ENCODE measurements around the gene WASF1. TPM values are rescaled to one million over a fixed set of nuclear protein-coding genes. Genes with fewer than 3 reads are reported as not detected.
A peak's percentile ranks its signal among the peaks of the same experiment; 100 is the strongest.

Gene WASF1
- total and polyA plus RNA-seq, 4 donors, result 1.9 to 4.6 (median 3.3) TPM

- Histone ChIP-seq H3K36me3 (ENCODE audit: control insufficient read depth in 4 of 4, insufficient read depth in 4 of 4, low read length in 4 of 4) (no peaks in the 10 kb centered on the region), H3K27me3 (ENCODE audit: control insufficient read depth in 3 of 3, insufficient read depth in 3 of 3, low read length in 2 of 3) (peaks cover 0 to 4% (median 0%) of the 10 kb centered on the region in 3 donors), H3K9ac (ENCODE audit: insufficient read depth in 1 of 2, low read length in 2 of 2) (no peak overlapping the region), H3K4me1 (ENCODE audit: control insufficient read depth in 5 of 5, insufficient read depth in 5 of 5, low read length in 5 of 5) (no peaks in the 10 kb centered on the region), H3K4me3 (no peak overlapping the region), H3K9me3 (ENCODE audit: control insufficient read depth in 4 of 4, insufficient read depth in 3 of 4, low read length in 3 of 4) (no peaks in the 10 kb centered on the region), H3K27ac (ENCODE audit: low read depth in 1 of 2, low read length in 1 of 2) (no peak overlapping the region)
- no peak for DNase-seq
- WGBS, 2 donors, result 77 to 83% methylated on average over 8 of the region's 8 CpGs
- no peak for TF ChIP-seq CTCF (IDR thresholded peaks at IDR 0.05; ENCODE audit: control extremely low read depth, extremely low read depth)
- no peak for ATAC-seq (ENCODE audit: insufficient read depth, low FRiP score)
These were observed 63.2 kb downstream of the WASF1 start for GRCh38 chr6:110116258-110116657.

GRCh38 chr6:110114004-110114403, 65.5 kb downstream of the WASF1 start:
- no peak for TF ChIP-seq CTCF (IDR thresholded peaks at IDR 0.05; ENCODE audit: control extremely low read depth, extremely low read depth)
- ATAC-seq (ENCODE audit: insufficient read depth, low FRiP score) (no peak), DNase-seq (peak in 2 of 3 donors; percentile 19 to 56)
- H3K9me3 ChIP-seq (ENCODE audit: control insufficient read depth in 4 of 4, insufficient read depth in 3 of 4, low read length in 3 of 4), result no peaks in the 10 kb centered on the region
- H3K9ac ChIP-seq (ENCODE audit: insufficient read depth in 1 of 2, low read length in 2 of 2), result no peak overlapping the region
- H3K4me1 ChIP-seq (ENCODE audit: control insufficient read depth in 5 of 5, insufficient read depth in 5 of 5, low read length in 5 of 5), result no peaks in the 10 kb centered on the region
- no peaks in the 10 kb centered on the region for H3K36me3 ChIP-seq (ENCODE audit: control insufficient read depth in 4 of 4, insufficient read depth in 4 of 4, low read length in 4 of 4)
- H3K4me3 ChIP-seq, result no peak overlapping the region
- peaks cover 0 to 8% (median 0%) of the 10 kb centered on the region in 3 donors for H3K27me3 ChIP-seq (ENCODE audit: control insufficient read depth in 3 of 3, insufficient read depth in 3 of 3, low read length in 2 of 3)
- no peak overlapping the region for H3K27ac ChIP-seq (ENCODE audit: low read depth in 1 of 2, low read length in 1 of 2)

- no peak for ATAC-seq (ENCODE audit: insufficient read depth, low FRiP score)
- DNase-seq, result no peak
- no peaks in the 10 kb centered on the region for H3K4me1 ChIP-seq (ENCODE audit: control insufficient read depth in 5 of 5, insufficient read depth in 5 of 5, low read length in 5 of 5)
- no peak overlapping the region for H3K9ac ChIP-seq (ENCODE audit: insufficient read depth in 1 of 2, low read length in 2 of 2)
- H3K9me3 ChIP-seq (ENCODE audit: control insufficient read depth in 4 of 4, insufficient read depth in 3 of 4, low read length in 3 of 4), result no peaks in the 10 kb centered on the region
- 94 to 95% methylated on average over 4 of the region's 4 CpGs for WGBS, 2 donors
- no peak for TF ChIP-seq CTCF (IDR thresholded peaks at IDR 0.05; ENCODE audit: control extremely low read depth, extremely low read depth)
- no peak overlapping the region for H3K27ac ChIP-seq (ENCODE audit: low read depth in 1 of 2, low read length in 1 of 2)
- peaks cover 0 to 15% (median 7%) of the 10 kb centered on the region in 4 donors for H3K36me3 ChIP-seq (ENCODE audit: control insufficient read depth in 4 of 4, insufficient read depth in 4 of 4, low read length in 4 of 4)
- H3K4me3 ChIP-seq, result no peak overlapping the region
- peaks cover 0 to 6% (median 0%) of the 10 kb centered on the region in 3 donors for H3K27me3 ChIP-seq (ENCODE audit: control insufficient read depth in 3 of 3, insufficient read depth in 3 of 3, low read length in 2 of 3)
These were observed 74.2 kb downstream of the WASF1 start for GRCh38 chr6:110105296-110105695.

- peaks cover 0 to 3% (median 0%) of the 10 kb centered on the region in 3 donors for H3K27me3 ChIP-seq (ENCODE audit: control insufficient read depth in 3 of 3, insufficient read depth in 3 of 3, low read length in 2 of 3)
- H3K9ac ChIP-seq (ENCODE audit: insufficient read depth in 1 of 2, low read length in 2 of 2), result no peak overlapping the region
- H3K4me1 ChIP-seq (ENCODE audit: control insufficient read depth in 5 of 5, insufficient read depth in 5 of 5, low read length in 5 of 5), result no peaks in the 10 kb centered on the region
- H3K36me3 ChIP-seq (ENCODE audit: control insufficient read depth in 4 of 4, insufficient read depth in 4 of 4, low read length in 4 of 4), result peaks cover 0 to 22% (median 7%) of the 10 kb centered on the region in 4 donors
- WGBS, 2 donors, result 92 to 97% methylated on average over 4 of the region's 4 CpGs
- ATAC-seq (ENCODE audit: insufficient read depth, low FRiP score), result no peak
- TF ChIP-seq CTCF (IDR thresholded peaks at IDR 0.05; ENCODE audit: control extremely low read depth, extremely low read depth), result no peak
- H3K4me3 ChIP-seq, result no peak overlapping the region
- H3K27ac ChIP-seq (ENCODE audit: low read depth in 1 of 2, low read length in 1 of 2), result no peak overlapping the region
- H3K9me3 ChIP-seq (ENCODE audit: control insufficient read depth in 4 of 4, insufficient read depth in 3 of 4, low read length in 3 of 4), result no peaks in the 10 kb centered on the region
- no peak for DNase-seq
These were observed 76.2 kb downstream of the WASF1 start for GRCh38 chr6:110103260-110103659.
